ENCODE measurements around the gene LIF. TPM values are rescaled to one million over a fixed set of nuclear protein-coding genes. Genes with fewer than 3 reads are reported as not detected.

LIF gene
- total and polyA plus RNA-seq, 2 donors (not counting 3 experiments of a cell fraction or from before 2014, with no cell fraction given), result 0.12 to 0.27 TPM

GRCh38 chr22:30196880-30197336, 49.7 kb downstream of the LIF start:
- H4K20me1 ChIP-seq (replicated peaks; ENCODE audit: control insufficient read depth, extremely low read depth, insufficient read depth, low read length), result no peaks in the 10 kb centered on the region
- H3K9me1 ChIP-seq (replicated peaks; ENCODE audit: control insufficient read depth, extremely low read depth, insufficient read depth, low read length), result no peaks in the 10 kb centered on the region
- TF ChIP-seq MYC (IDR thresholded peaks at IDR 0.05; ENCODE audit: low read depth, low read length), result no peak
- no peak for TF ChIP-seq JUN (IDR thresholded peaks at IDR 0.05; ENCODE audit: borderline replicate concordance, insufficient read depth, insufficient read length, low read depth)
- no peak for TF ChIP-seq POLR2A (IDR thresholded peaks at IDR 0.05; ENCODE audit: low read depth, low read length)
- TF ChIP-seq GATA2 (IDR thresholded peaks at IDR 0.05; ENCODE audit: insufficient read depth, insufficient read length, low read depth, low read length), result no peak
- TF ChIP-seq POLR2AphosphoS5 (IDR thresholded peaks at IDR 0.05; ENCODE audit: insufficient read depth, low read depth, low read length), result no peak
- no peak for TF ChIP-seq FOS (IDR thresholded peaks at IDR 0.05; ENCODE audit: borderline replicate concordance, insufficient read depth, low read length)
- no peak overlapping the region for H3K4me3 ChIP-seq (replicated peaks in 1 of 3; ENCODE audit: insufficient read depth in 1 of 3, low read depth in 1 of 3, low read length in 3 of 3)
- ChIA-PET POLR2A (interaction anchor here (1.3 kb wide), 1 partner anchor 12 kb away, joined by 3 read pairs; no protein-coding TSS in a partner anchor), CTCF (interaction anchor here (0.6 to 3.1 kb wide), 7 partner anchors 10 to 190 kb away, joined by 3 to 13 read pairs (median 5); partner anchors contain the start of gene RNF215)
- peak overlapping the region; percentile 17 for H2AFZ ChIP-seq (ENCODE audit: low read depth, low read length)
- H3K36me3 ChIP-seq (ENCODE audit: control insufficient read depth in 2 of 2, extremely low read depth in 1 of 2, insufficient read depth in 2 of 2, low read length in 2 of 2), result no peaks in the 10 kb centered on the region
- DNase-seq (ENCODE audit: low read depth, low spot score) (no peak), FAIRE-seq (no peak)
- H3K27me3 ChIP-seq (ENCODE audit: control insufficient read depth in 2 of 2, insufficient read depth in 2 of 2, low read length in 2 of 2), result no peaks in the 10 kb centered on the region
- peak overlapping the region; percentile 60 for H3K9ac ChIP-seq (replicated peaks; ENCODE audit: extremely low read depth, insufficient read depth, low read length)
- H3K4me1 ChIP-seq (ENCODE audit: control insufficient read depth, extremely low read depth, insufficient read depth, low read length), result peaks cover 45% of the 10 kb centered on the region
- TSS peak; percentile 30 for BruUV-seq (replicated peaks)
- no peaks in the 10 kb centered on the region for H3K79me2 ChIP-seq (ENCODE audit: control insufficient read depth, insufficient read depth, low read length)
- peak overlapping the region; percentile 64 for H3K4me2 ChIP-seq (ENCODE audit: insufficient read depth, low read length)
- no peaks in the 10 kb centered on the region for H3K9me3 ChIP-seq (replicated peaks; ENCODE audit: control insufficient read depth, insufficient read depth, low read length)
- peak overlapping the region; percentile 99 for H3K27ac ChIP-seq (ENCODE audit: insufficient read depth, low read depth, low read length)
- dilution Hi-C loops (cut with MboI; ENCODE audit: extremely low pct_ligation_motif_present, low sequenced_read_pairs), result no loop called here
- intact Hi-C loops (cut with micrococcal nuclease), result loop anchor here (1.0 to 2.0 kb wide), 3 partner anchors 8 to 430 kb away; partner anchors contain the start of genes CCDC157, SF3A1, UQCR10 and ZMAT5
